Activated CD8-positive, alpha-beta T cell treated with anti-CD3 and anti-CD28 coated beads, Interleukin-2, amount 10 ng/mL, durations not matched to agents 7 days and 5 days (primary cell): ENCODE measurements around the gene ERC1. TPM values are rescaled to one million over a fixed set of nuclear protein-coding genes. Genes with fewer than 3 reads are reported as not detected.

Experiments
- ATAC-seq: fragments of 150-1000 bp; cut with Tn5 transposase; one replicate; pipeline ENCODE4 v1.10.0; 2021; ENCODE audit warnings: moderate library complexity
- CTCF ChIA-PET: fragments of 350-600 bp; sonication (Branson Sonifier 250); formaldehyde crosslinking; loops from one replicate; lab custom pipeline; 2021; ENCODE audit warnings: antibody characterized with exemption; lab: Charles Lee
- POLR2A ChIA-PET: fragments of 350-600 bp; sonication (Branson Sonifier 250); formaldehyde crosslinking; loops from one replicate; lab custom pipeline; 2021; ENCODE audit warnings: antibody characterized with exemption; lab: Charles Lee
- DNase-seq: peaks from one replicate; pipeline ENCODE4 v3.0.0-alpha.2; 2020
- H3K27ac Mint-ChIP-seq: one replicate; pipeline ENCODE4 v1.8.0; 2021; ENCODE audit warnings: mild to moderate bottlenecking, mixed read lengths
- H3K27me3 Mint-ChIP-seq: one replicate; pipeline ENCODE4 v1.8.0; 2021; ENCODE audit warnings: low read depth, mixed read lengths
- H3K36me3 Mint-ChIP-seq: one replicate; pipeline ENCODE4 v1.8.0; 2021; ENCODE audit warnings: low read depth, mixed read lengths
- H3K4me1 Mint-ChIP-seq: one replicate; pipeline ENCODE4 v1.8.0; 2021; ENCODE audit warnings: low read depth, mixed read lengths
- H3K4me3 Mint-ChIP-seq: one replicate; pipeline ENCODE4 v1.8.0; 2021; ENCODE audit warnings: mild to moderate bottlenecking, mixed read lengths
- H3K9me3 Mint-ChIP-seq: one replicate; pipeline ENCODE4 v1.8.0; 2022; ENCODE audit warnings: mixed read lengths; ENCODE audit not compliant: insufficient read depth
- total RNA-seq, 2 experiments: library from RNA; stranded (reverse); gene quantifications; one replicate each; pipeline ENCODE4 v1.2.3, GENCODE V29; 2021

The ERC1 gene
- total RNA-seq, 2 experiments from 2014 or later: 25.2 to 32.9 TPM

DNA sequence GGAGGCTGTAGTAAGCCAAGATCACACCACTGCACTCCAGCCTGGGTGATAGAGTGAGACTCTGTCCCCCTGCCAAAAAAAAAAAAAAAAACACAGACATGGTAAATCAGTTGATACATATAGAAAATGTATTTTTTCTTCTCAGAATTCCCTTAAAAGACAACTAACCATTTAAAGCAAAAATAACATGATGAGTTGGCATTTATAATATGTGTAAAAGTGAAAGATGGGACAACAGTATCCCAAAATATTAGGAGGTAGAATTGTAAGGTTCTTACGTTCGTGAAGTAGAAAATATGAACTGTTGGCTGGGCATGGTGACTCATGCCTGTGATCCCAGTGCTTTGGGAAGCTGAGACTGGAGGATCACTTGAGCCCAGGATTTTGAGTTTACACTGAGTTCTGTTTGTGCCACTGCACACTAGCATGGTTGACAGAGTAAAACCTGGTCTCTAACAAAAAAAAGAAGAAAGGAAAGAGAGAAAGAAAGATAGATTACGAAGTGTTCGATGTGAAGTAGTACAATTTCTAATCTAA, 306.7 kb downstream of the ERC1 start:
- Mint-ChIP-seq H3K9me3 (peaks cover 4% of the 10 kb centered on the region), H3K4me1 (no peaks in the 10 kb centered on the region), H3K27ac (no peak overlapping the region), H3K27me3 (no peaks in the 10 kb centered on the region), H3K4me3 (no peak overlapping the region), H3K36me3 (peaks cover 14% of the 10 kb centered on the region)
- ATAC-seq (no peak), DNase-seq (no peak)
- ChIA-PET POLR2A (no interaction called here), CTCF (no interaction called here)

DNA sequence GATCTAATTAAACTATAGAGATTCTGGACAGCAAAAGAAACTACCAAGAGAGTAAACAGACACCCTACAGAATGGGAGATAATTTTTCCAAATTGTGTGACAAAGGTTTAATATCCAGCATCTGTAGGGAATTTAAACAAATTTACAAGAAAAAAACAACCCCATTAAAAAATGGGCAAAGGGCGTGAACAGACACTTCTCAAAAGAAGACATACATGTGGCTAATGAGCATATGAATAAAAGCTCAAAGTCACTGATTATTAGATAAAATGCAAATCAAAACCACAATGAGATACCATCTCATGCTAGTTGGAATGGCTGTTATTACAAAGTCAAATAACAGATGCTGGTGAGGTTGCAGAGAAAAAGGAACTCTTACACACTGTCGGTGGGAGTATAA, 309.4 kb downstream of the ERC1 start:
- CTCF ChIA-PET: no interaction called here

DNA sequence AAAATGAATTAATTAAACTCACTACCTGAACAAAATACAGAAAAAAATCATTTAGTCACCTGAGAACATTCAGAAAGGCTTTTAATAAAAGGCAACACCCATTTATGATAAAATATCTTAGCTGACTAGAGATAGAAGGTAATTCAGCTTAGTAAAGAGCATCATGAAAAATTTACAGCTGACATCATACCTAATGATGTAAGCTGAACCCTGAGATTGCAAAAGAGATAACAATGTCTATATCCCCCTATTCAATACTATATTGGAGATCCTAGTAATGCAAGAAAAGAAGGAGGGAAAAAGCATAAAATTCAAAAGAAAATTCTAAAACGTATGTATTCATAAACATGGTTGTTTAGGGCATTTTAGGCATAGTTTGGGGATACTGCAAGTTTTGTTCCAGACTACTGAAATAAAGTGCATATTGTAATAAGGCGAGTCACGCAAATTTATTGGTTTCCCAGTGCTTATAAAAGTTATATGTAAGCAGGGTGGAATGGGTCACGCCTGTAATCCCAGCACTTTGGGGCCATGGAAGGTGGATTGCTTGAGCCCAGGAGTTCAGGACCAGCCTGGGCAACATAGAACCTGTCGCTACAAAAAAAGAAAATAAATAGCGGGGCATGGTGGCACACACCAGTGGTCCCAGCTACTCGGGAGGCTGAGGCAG, 311.3 kb downstream of the ERC1 start:
- Mint-ChIP-seq H3K36me3 (peaks cover 12% of the 10 kb centered on the region), H3K9me3 (peaks cover 4% of the 10 kb centered on the region), H3K27ac (no peak overlapping the region), H3K4me1 (no peaks in the 10 kb centered on the region), H3K27me3 (no peaks in the 10 kb centered on the region), H3K4me3 (no peak overlapping the region)
- POLR2A ChIA-PET: no interaction called here
- no peak for ATAC-seq
- DNase-seq: no peak
- CTCF ChIA-PET: no interaction called here

More for the DNA sequence above, 309.4 kb downstream of the ERC1 start:
- Mint-ChIP-seq H3K27ac (no peak overlapping the region), H3K4me3 (no peak overlapping the region), H3K36me3 (peaks cover 14% of the 10 kb centered on the region), H3K27me3 (no peaks in the 10 kb centered on the region), H3K4me1 (no peaks in the 10 kb centered on the region), H3K9me3 (peaks cover 4% of the 10 kb centered on the region)
- POLR2A ChIA-PET: interaction anchor here (0.6 kb wide), 1 partner anchor 1551 kb away, joined by 6 read pairs; no protein-coding TSS in a partner anchor
- ATAC-seq: no peak
- DNase-seq: no peak

DNA sequence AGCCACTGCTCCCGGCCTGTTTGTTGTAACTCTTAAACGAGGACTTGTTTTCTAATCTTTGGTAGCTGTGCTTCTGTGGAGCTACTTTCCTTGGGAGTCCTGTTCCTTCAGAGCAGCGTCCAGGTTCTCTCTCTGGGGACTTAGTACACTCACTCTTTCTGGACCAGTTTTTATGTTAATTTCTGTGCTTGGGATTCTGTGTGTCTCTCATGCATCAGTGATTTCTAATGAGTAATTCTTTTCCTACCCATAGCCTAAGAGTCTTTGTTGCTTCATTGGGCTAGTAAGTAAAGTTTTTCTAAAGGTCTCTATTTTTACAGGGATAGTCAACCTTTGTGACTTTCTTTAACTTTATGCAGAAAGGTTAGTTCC, 314.0 kb downstream of the ERC1 start:
- ATAC-seq (no peak), DNase-seq (no peak)
- ChIA-PET POLR2A (no interaction called here), CTCF (no interaction called here)
- Mint-ChIP-seq H3K4me1 (no peaks in the 10 kb centered on the region), H3K4me3 (no peak overlapping the region), H3K27me3 (no peaks in the 10 kb centered on the region), H3K36me3 (peaks cover 4% of the 10 kb centered on the region), H3K27ac (no peak overlapping the region), H3K9me3 (peaks cover 4% of the 10 kb centered on the region)

DNA sequence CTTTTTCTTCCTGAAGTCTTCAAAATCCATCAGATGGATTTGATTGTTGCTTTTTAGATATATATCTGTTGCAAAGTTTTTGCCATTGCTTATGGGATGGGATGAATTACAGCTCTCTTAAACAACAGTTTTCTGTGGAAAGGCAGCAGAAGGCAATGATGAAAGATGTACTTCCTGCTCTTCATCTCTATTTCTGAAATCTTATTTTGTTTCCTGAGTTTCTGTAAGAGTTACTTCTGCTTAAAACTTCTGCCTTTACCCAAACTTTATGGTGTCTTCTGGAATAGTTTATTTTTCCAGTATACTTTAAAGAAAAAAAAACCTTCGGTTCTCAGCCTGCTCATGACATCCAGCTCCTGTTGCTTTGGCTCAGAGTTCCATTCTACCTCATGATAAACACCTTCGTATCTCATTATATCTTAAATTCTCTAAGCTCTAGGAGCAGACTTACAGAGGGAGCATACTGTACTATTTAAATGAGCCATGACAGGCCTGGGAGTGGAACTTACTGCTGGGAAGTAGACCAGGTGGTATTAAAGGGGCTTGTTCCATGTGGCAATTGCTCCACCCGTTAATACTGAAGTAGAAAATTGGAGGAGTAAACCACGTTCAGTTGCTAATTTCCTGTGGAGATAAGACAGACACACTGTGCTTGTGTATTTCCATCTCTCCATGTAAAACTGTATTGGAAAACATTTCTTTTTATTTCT, 314.9 kb downstream of the ERC1 start:
- CTCF ChIA-PET: interaction anchor here (0.6 to 1.4 kb wide), 2 partner anchors 44 to 188 kb away, joined by 3 read pairs; no protein-coding TSS in a partner anchor

DNA sequence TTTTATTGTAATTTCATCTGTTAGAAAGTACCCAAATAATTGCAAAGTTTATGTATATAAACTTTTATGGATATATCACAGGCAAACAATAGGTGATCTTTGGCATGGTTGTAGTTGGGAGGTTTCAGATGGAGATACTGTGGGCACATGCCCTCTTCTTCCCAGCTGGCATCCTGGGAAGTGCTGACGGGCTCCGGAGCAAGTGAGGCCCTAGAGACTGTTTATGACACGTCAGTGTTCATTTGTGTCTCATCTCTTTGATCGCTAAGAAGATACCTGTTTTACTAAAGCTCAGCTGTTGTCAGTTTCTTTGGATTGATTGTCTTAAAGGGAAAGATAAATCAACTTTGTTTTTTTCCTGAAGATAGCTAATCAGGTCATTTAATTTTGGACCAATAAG, 315.8 kb downstream of the ERC1 start:
- CTCF ChIA-PET: interaction anchor here (1.4 to 2.8 kb wide), 3 partner anchors 43 to 276 kb away, joined by 3 to 6 read pairs (median 5); no protein-coding TSS in a partner anchor
- ATAC-seq (no peak), DNase-seq (no peak)
- no peaks in the 10 kb centered on the region for H3K27me3 Mint-ChIP-seq
- POLR2A ChIA-PET: no interaction called here
- no peak overlapping the region for H3K27ac Mint-ChIP-seq
- H3K36me3 Mint-ChIP-seq: no peaks in the 10 kb centered on the region
- no peaks in the 10 kb centered on the region for H3K9me3 Mint-ChIP-seq
- no peaks in the 10 kb centered on the region for H3K4me1 Mint-ChIP-seq
- no peak overlapping the region for H3K4me3 Mint-ChIP-seq

More for the DNA sequence above, 314.9 kb downstream of the ERC1 start:
- no peak for DNase-seq
- Mint-ChIP-seq H3K9me3 (no peaks in the 10 kb centered on the region), H3K27me3 (no peaks in the 10 kb centered on the region), H3K4me1 (no peaks in the 10 kb centered on the region), H3K36me3 (no peaks in the 10 kb centered on the region), H3K4me3 (no peak overlapping the region), H3K27ac (no peak overlapping the region)
- ATAC-seq: no peak
- POLR2A ChIA-PET: no interaction called here

DNA sequence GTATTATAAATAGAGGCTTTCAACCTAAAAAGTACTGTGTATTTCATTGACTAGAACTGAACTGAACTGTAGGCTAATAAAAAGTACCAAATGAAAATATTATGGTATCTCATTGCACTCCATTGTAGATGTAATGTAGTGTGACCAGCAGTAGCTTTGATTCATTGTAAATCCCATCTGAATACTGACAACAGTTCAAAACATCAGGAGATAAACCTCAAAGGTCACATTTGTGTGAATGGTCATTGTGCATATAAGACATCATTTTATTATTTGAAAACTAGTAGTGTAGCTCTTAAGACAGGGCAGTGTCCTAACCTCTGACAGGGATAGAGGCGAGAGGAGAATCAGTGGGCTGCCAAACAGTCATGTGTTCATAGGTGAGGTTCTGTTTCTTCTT, 316.8 kb downstream of the ERC1 start:
- no peaks in the 10 kb centered on the region for H3K4me1 Mint-ChIP-seq
- H3K9me3 Mint-ChIP-seq: no peaks in the 10 kb centered on the region
- ChIA-PET POLR2A (no interaction called here), CTCF (interaction anchor here (1.4 to 2.8 kb wide), 3 partner anchors 76 to 275 kb away, joined by 3 to 6 read pairs (median 5); no protein-coding TSS in a partner anchor)
- H3K27me3 Mint-ChIP-seq: no peaks in the 10 kb centered on the region
- peaks cover 2% of the 10 kb centered on the region for H3K36me3 Mint-ChIP-seq
- H3K4me3 Mint-ChIP-seq: no peak overlapping the region
- no peak for ATAC-seq
- no peak for DNase-seq
- H3K27ac Mint-ChIP-seq: no peak overlapping the region

DNA sequence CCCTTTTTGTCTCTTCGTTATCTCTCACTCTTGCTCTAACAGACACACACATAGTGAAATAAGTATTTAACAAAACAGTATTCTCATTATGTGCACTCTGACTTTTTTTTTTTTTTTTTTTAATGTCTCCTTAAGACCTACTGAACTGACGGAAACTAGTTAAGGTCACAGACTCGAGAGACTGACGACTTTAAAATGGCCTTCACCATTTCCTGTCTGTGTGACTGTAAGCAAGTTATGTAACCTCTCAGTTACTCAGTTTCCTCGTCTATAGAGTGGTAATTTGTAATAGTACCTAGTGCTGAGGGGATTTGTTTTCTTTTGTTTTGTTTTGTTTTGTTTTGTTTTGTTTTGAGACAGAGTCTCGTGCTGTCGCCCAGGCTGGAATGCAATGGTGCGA, 318.6 kb downstream of the ERC1 start:
- peaks cover 7% of the 10 kb centered on the region for H3K9me3 Mint-ChIP-seq
- ChIA-PET POLR2A (no interaction called here), CTCF (no interaction called here)
- H3K27ac Mint-ChIP-seq: no peak overlapping the region
- peaks cover 2% of the 10 kb centered on the region for H3K4me1 Mint-ChIP-seq
- no peak for DNase-seq
- H3K4me3 Mint-ChIP-seq: no peak overlapping the region
- peaks cover 2% of the 10 kb centered on the region for H3K36me3 Mint-ChIP-seq
- no peak for ATAC-seq
- no peaks in the 10 kb centered on the region for H3K27me3 Mint-ChIP-seq

DNA sequence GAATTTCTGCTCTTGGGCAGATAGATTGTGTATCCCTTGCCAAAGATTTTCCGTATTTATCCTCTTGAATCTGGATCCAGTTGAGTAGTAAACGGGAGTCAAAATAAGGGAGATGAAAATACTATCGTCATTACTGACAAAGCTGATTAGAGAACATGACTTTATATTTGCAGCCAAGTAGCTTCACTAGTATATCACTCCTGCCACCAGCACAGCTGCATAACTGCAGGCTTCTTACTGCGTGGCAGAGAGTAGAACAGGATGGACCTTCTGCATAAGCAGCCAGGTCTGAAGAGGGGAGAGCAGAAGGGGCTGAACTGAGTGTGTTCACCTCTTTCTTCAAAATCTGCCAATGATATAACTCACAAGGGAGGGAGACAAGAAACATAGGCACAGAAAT, 319.6 kb downstream of the ERC1 start:
- ChIA-PET POLR2A (no interaction called here), CTCF (no interaction called here)
- Mint-ChIP-seq H3K27me3 (no peaks in the 10 kb centered on the region), H3K9me3 (peaks cover 7% of the 10 kb centered on the region), H3K4me3 (no peak overlapping the region), H3K36me3 (peaks cover 4% of the 10 kb centered on the region), H3K27ac (no peak overlapping the region), H3K4me1 (peaks cover 2% of the 10 kb centered on the region)
- ATAC-seq: no peak
- DNase-seq: no peak

DNA sequence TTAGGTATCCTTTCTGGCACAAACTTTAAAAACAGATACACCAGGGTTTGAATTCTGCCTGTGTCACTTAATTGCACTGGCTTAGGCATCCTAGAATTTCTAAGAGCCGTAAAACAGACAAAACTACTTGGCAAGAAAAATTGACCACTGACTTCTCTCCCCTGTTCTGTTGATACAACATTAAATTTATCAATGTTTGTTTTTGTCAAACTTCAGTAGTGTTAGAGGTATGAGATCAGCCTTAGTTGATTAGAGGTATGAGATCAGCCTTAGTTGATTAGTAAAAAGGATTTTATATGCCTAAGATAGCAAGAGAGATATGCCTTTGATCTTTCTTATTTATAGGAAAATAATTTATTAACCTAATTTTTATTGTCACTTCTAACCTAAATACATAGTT, 320.1 kb downstream of the ERC1 start:
- H3K27ac Mint-ChIP-seq: no peak overlapping the region
- H3K27me3 Mint-ChIP-seq: no peaks in the 10 kb centered on the region
- ChIA-PET POLR2A (no interaction called here), CTCF (no interaction called here)
- ATAC-seq: no peak
- peaks cover 2% of the 10 kb centered on the region for H3K4me1 Mint-ChIP-seq
- no peak for DNase-seq
- no peak overlapping the region for H3K4me3 Mint-ChIP-seq
- peaks cover 4% of the 10 kb centered on the region for H3K36me3 Mint-ChIP-seq
- H3K9me3 Mint-ChIP-seq: peaks cover 7% of the 10 kb centered on the region

DNA sequence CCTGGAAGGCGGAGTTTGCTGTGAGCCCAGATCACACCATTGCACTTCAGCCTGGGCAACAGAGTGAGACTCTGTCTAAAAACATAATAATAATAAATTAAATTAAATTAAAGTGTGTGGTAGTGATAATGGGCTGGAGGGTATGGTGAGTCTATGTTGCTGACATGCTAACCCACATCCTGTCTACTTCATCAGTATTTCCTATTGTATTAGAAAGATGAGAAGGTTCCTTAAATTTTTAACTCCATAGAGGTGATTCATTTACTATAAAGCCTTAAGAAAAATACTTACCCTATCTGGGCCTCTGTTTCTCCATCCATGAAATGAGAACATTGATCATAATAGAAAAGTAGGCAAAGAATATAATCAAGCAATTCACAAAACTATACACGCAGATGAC, 322.9 kb downstream of the ERC1 start:
- peaks cover 2% of the 10 kb centered on the region for H3K4me1 Mint-ChIP-seq
- H3K27ac Mint-ChIP-seq: no peak overlapping the region
- ChIA-PET POLR2A (interaction anchor here (0.6 kb wide), 1 partner anchor 691 kb away, joined by 3 read pairs; no protein-coding TSS in a partner anchor), CTCF (no interaction called here)
- peaks cover 8% of the 10 kb centered on the region for H3K36me3 Mint-ChIP-seq
- no peak for DNase-seq
- H3K4me3 Mint-ChIP-seq: no peak overlapping the region
- no peaks in the 10 kb centered on the region for H3K27me3 Mint-ChIP-seq
- ATAC-seq: no peak
- H3K9me3 Mint-ChIP-seq: peaks cover 7% of the 10 kb centered on the region

DNA sequence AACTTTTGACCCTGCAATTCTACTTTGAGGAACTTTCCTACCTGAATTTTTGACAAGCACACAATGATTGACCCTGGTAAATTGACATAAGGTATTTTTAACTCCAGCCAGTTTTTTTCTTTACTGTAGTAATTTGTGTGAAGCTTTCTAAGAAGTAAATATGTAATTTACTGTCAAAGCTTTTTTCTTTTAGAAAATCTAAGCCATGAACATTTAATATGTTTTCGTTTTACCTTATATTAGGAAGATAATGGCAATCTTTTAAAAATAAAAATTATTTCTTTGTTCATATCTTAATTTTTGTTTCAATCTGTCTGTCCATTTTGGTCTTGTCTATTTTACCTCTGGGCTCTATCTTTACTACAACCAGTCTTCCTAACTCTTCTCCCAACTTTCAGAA, 323.5 kb downstream of the ERC1 start:
- Mint-ChIP-seq H3K4me1 (peaks cover 2% of the 10 kb centered on the region), H3K27me3 (no peaks in the 10 kb centered on the region), H3K4me3 (no peak overlapping the region), H3K36me3 (peaks cover 8% of the 10 kb centered on the region), H3K27ac (no peak overlapping the region), H3K9me3 (peaks cover 7% of the 10 kb centered on the region)
- POLR2A ChIA-PET: no interaction called here
- CTCF ChIA-PET: no interaction called here
- no peak for DNase-seq
- ATAC-seq: no peak
